ENCODE data around the gene AVPR2. TPM values are rescaled to one million over a fixed set of nuclear protein-coding genes. Genes with fewer than 3 reads are reported as not detected.

Gene AVPR2
- total RNA-seq, 4 donors from 2014 or later = 0.53 to 5.0 (median 1.1) TPM

DNA sequence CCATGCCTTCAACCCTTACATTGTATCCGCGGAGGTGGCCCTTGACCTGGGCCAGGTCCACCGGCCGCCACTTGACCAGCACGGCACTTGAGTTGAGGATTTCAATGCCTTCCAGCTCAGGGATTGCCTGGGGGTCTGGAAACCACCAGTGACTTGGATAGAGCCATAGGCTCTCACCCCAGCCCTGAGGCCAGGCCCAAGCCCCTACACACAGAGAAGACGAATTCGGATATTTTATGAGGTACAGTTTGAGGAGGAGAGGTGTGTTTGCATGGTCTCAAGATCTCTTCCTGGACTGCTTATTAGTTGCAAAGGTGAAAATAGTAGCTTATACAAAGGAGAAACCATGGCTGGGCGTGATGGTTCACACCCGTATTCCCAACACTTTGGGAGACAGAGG is 38.8 kb upstream of the AVPR2 start:
- H3K27ac ChIP-seq = no peak overlapping the region
- no peak overlapping the region for H3K4me3 ChIP-seq
- no peaks in the 10 kb centered on the region for H3K9me3 ChIP-seq
- TF ChIP-seq, protein P1, sequence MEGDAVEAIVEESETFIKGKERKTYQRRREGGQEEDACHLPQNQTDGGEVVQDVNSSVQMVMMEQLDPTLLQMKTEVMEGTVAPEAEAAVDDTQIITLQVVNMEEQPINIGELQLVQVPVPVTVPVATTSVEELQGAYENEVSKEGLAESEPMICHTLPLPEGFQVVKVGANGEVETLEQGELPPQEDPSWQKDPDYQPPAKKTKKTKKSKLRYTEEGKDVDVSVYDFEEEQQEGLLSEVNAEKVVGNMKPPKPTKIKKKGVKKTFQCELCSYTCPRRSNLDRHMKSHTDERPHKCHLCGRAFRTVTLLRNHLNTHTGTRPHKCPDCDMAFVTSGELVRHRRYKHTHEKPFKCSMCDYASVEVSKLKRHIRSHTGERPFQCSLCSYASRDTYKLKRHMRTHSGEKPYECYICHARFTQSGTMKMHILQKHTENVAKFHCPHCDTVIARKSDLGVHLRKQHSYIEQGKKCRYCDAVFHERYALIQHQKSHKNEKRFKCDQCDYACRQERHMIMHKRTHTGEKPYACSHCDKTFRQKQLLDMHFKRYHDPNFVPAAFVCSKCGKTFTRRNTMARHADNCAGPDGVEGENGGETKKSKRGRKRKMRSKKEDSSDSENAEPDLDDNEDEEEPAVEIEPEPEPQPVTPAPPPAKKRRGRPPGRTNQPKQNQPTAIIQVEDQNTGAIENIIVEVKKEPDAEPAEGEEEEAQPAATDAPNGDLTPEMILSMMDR (IDR thresholded peaks at IDR 0.05) = no peak
- no peak for TF ChIP-seq POLR2A (IDR thresholded peaks at IDR 0.05)
- no peaks in the 10 kb centered on the region for H3K27me3 ChIP-seq
- H3K4me1 ChIP-seq = no peaks in the 10 kb centered on the region
- no peaks in the 10 kb centered on the region for H3K36me3 ChIP-seq
- DNase-seq = no peak

DNA sequence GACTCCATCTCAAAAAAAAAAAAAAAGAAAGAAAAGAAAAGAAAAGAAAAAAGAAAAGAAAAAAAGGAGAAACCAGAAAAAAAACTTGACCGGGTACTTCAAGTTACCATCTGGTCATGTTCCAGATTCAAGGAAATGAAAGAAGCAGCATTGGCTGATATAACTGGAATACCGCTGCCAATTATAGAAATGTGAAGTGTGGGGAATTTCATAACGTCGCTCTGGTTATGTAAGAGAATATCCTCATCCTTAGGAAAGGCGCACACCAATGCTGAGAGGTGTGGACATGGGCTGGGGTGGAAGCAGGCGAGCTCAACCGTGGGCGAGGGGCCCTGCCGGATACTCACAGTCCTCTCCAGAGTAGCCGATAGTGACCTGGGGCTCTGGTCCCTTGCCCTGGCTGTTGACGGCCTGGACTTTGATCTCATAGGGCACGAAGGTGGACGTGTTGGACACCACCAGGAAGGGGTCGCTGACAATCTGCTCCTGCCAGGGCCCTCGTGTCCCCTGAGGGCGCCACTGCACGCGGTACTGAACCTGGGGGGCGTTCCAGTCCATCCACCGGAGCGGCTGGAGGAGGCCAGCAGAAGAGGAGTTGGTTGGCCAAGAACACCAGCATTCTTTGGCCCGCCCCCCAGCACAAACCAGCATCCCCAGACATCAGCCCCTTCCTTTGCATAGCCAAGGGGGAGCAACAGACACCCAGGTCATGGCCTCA is 38.0 kb upstream of the AVPR2 start:
- Histone ChIP-seq H3K4me1 (no peaks in the 10 kb centered on the region), H3K27ac (no peak overlapping the region), H3K4me3 (no peak overlapping the region), H3K9me3 (no peaks in the 10 kb centered on the region), H3K27me3 (no peaks in the 10 kb centered on the region), H3K36me3 (no peaks in the 10 kb centered on the region)
- TF ChIP-seq, protein P1 (IDR thresholded peaks at IDR 0.05) = no peak
- TF ChIP-seq POLR2A (IDR thresholded peaks at IDR 0.05) = no peak
- DNase-seq = no peak

DNA sequence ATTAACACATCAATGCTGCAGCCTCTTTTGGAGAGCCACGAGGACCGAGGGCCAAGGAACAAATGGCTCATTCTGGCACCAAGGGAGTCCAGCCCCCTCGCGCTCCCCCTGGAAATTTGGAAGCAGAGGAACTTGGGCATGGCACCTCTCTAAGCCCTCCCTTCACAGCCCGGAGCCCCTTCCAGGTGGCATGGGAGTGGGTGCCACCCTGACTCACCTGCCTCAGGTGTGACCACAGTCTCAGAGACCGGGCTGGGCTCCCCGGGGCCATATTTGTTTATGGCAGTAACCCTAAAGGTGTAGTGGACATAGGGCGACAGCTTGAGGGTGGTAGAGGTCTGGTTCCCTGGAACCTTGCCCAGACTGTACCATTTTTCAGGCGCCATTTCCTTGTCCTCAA is 37.3 kb upstream of the AVPR2 start:
- Histone ChIP-seq H3K27ac (no peak overlapping the region), H3K9me3 (no peaks in the 10 kb centered on the region), H3K4me1 (no peaks in the 10 kb centered on the region), H3K4me3 (no peak overlapping the region), H3K27me3 (no peaks in the 10 kb centered on the region), H3K36me3 (no peaks in the 10 kb centered on the region)
- TF ChIP-seq POLR2A (IDR thresholded peaks at IDR 0.05) = no peak
- TF ChIP-seq, protein P1 (IDR thresholded peaks at IDR 0.05) = no peak
- DNase-seq = no peak

DNA sequence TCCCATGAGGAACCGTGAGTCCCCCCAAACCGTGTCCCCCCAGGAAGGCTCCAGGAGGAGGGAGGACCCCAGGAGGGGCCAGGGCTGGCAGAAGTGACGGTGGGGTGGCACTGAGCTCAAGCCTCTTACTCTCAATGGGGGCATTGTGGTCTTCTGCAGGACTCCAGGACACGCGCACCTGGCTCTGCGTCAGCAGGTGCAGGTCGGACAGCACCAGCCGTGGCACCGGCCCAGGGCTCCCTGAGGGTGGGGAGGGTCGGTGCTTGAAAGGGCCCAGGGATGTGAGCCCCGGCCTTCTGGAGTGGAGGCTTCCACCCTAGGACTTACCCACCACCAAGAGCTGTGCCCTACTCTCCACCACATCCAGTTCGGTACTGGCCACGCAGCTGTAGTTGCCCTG is 36.8 kb upstream of the AVPR2 start:
- no peak overlapping the region for H3K4me3 ChIP-seq
- no peaks in the 10 kb centered on the region for H3K27me3 ChIP-seq
- no peak overlapping the region for H3K27ac ChIP-seq
- H3K9me3 ChIP-seq = no peaks in the 10 kb centered on the region
- no peaks in the 10 kb centered on the region for H3K36me3 ChIP-seq
- DNase-seq = no peak
- no peak for TF ChIP-seq POLR2A (IDR thresholded peaks at IDR 0.05)
- TF ChIP-seq, protein P1 (IDR thresholded peaks at IDR 0.05) = no peak
- H3K4me1 ChIP-seq = no peaks in the 10 kb centered on the region

DNA sequence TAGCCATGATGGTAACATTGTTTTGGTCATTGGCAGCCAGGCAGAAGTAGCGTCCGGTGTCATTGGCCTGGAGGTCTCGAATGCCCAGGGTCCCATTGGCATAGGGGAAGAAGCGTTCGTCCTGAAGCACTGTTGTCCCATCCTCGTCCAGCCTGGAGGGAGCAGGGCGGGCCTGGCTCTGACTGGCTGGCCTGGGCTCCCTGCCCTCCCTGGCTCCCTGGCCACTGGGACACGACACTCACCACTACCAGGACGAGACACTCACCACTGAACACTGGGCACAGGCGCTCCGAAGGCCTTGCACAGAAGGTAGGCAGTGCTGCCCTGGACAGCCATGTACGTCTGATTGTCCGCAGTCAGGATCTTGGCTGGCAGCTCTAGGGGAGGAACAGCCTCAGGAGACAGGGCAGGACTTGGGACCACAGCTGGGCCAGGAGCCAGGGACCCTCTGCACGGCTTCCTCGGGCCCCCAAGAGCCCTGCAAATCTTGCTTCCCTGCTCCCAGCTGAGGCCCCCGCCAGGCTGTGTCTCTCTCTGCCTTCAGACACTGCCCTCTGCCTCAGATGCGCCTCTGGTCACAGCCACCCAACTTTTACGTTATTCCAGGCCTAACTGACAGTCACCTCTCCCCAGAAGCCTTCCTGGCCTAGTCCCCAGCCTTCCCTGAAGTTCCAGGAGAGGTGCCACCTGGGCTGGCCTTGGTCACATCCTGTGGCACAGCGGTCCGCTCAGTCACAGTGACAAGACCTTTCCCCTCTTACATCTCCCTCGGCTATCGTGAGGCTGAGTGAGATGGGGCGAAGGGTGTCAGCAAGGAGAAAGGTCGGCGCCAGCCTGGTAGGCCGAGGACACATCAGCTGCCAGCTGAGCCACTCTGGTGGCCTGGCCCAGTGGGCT is 35.6 kb upstream of the AVPR2 start:
- DNase-seq = no peak
- Histone ChIP-seq H3K4me1 (no peaks in the 10 kb centered on the region), H3K27me3 (no peaks in the 10 kb centered on the region), H3K9me3 (no peaks in the 10 kb centered on the region), H3K36me3 (no peaks in the 10 kb centered on the region), H3K27ac (no peak overlapping the region), H3K4me3 (no peak overlapping the region)
- TF ChIP-seq, protein P1 (IDR thresholded peaks at IDR 0.05) = no peak
- TF ChIP-seq POLR2A (IDR thresholded peaks at IDR 0.05) = no peak

All from Peyer's patch (tissue), 4 donors.